Trophoblast cell (in vitro differentiated cells and primary cell): ENCODE measurements around the gene ZNF143.
"Not testable (repeated sequence)": the region's sequence is repeated elsewhere in the genome, so short reads cannot be mapped to it uniquely, and the experiment has no call there.

Experiments
- DNase-seq, 2 donors: peaks; one replicate each; pipeline ENCODE4 v3.0.0-alpha.2; 2016
- H2AFZ ChIP-seq: 2 replicates; pipeline ENCODE4 v1.6.1; 2013; ENCODE audit warnings: low read length, moderate library complexity, mild to moderate bottlenecking; ENCODE audit not compliant: insufficient read depth, poor library complexity
- H2AK5ac ChIP-seq: 2 replicates; pipeline ENCODE4 v1.6.1; 2013; ENCODE audit warnings: mild to moderate bottlenecking, low read length
- H2BK120ac ChIP-seq: 2 replicates; pipeline ENCODE4 v1.6.1; 2013; ENCODE audit warnings: low read length, mild to moderate bottlenecking, moderate library complexity; ENCODE audit not compliant: insufficient read depth, poor library complexity
- H2BK12ac ChIP-seq: 2 replicates; pipeline ENCODE4 v1.6.1; 2013; ENCODE audit warnings: mild to moderate bottlenecking, low read length, moderate library complexity
- H2BK5ac ChIP-seq: 2 replicates; pipeline ENCODE4 v1.6.1; 2013; ENCODE audit warnings: low read length, low read depth, moderate library complexity, mild to moderate bottlenecking; ENCODE audit not compliant: poor library complexity
- H3K14ac ChIP-seq: 2 replicates; pipeline ENCODE4 v1.6.1; 2013; ENCODE audit warnings: mild to moderate bottlenecking, low read length
- H3K18ac ChIP-seq: 2 replicates; pipeline ENCODE4 v1.6.1; 2013; ENCODE audit warnings: mild to moderate bottlenecking, low read length
- H3K23ac ChIP-seq: 2 replicates; pipeline ENCODE4 v1.6.1; 2013; ENCODE audit warnings: low read length
- H3K27ac ChIP-seq: 2 replicates; pipeline ENCODE4 v1.5.1; 2013; ENCODE audit warnings: low read depth, mild to moderate bottlenecking, inconsistent platforms, low read length, moderate library complexity
- H3K27me3 ChIP-seq: 2 replicates; pipeline ENCODE4 v1.6.1; 2013; ENCODE audit warnings: inconsistent platforms, mild to moderate bottlenecking, low read length, moderate library complexity; ENCODE audit not compliant: insufficient read depth
- H3K36me3 ChIP-seq, 2 experiments: 1 replicate in 1 of 2; 2 replicates in 1 of 2; pipeline ENCODE4 v1.6.1; 2013; ENCODE audit warnings: low read length in 2 of 2, mild to moderate bottlenecking in 2 of 2, moderate library complexity in 1 of 2; ENCODE audit not compliant: insufficient read depth in 2 of 2, control insufficient read depth in 1 of 2
- H3K4ac ChIP-seq: 2 replicates; pipeline ENCODE4 v1.6.1; 2013; ENCODE audit warnings: low read depth, mild to moderate bottlenecking, low read length, moderate library complexity
- H3K4me1 ChIP-seq, 2 experiments: 1 replicate in 1 of 2; 2 replicates in 1 of 2; pipeline ENCODE4 v1.6.1; 2013; ENCODE audit warnings: low read length in 2 of 2, mild to moderate bottlenecking in 2 of 2, moderate library complexity in 1 of 2; ENCODE audit not compliant: insufficient read depth in 2 of 2, control insufficient read depth in 1 of 2
- H3K4me2 ChIP-seq: 2 replicates; pipeline ENCODE4 v1.6.1; 2013; ENCODE audit warnings: inconsistent platforms, mild to moderate bottlenecking, low read length, moderate library complexity
- H3K4me3 ChIP-seq: 2 replicates; pipeline ENCODE4 v1.5.1; 2013; ENCODE audit warnings: mild to moderate bottlenecking, low read depth, low read length, inconsistent platforms
- H3K79me1 ChIP-seq: one replicate; pipeline ENCODE4 v1.6.1; 2013; ENCODE audit warnings: low read length
- H3K79me2 ChIP-seq: 2 replicates; pipeline ENCODE4 v1.6.1; 2013; ENCODE audit warnings: low read length, mild to moderate bottlenecking; ENCODE audit not compliant: control insufficient read depth, insufficient read depth, poor library complexity
- H3K9ac ChIP-seq: 2 replicates; pipeline ENCODE4 v1.6.1; 2013; ENCODE audit warnings: mild to moderate bottlenecking, low read length
- H3K9me3 ChIP-seq: 2 replicates; pipeline ENCODE4 v1.6.1; 2013; ENCODE audit warnings: low read depth, mild to moderate bottlenecking, control low read depth, inconsistent platforms, low read length; ENCODE audit not compliant: insufficient read depth
- H4K12ac ChIP-seq: 2 replicates; pipeline ENCODE4 v1.6.1; 2013; ENCODE audit warnings: low read depth, mild to moderate bottlenecking, low read length, moderate library complexity
- H4K8ac ChIP-seq: 2 replicates; pipeline ENCODE4 v1.6.1; 2013; ENCODE audit warnings: low read depth, mild to moderate bottlenecking, low read length, moderate library complexity
- H4K91ac ChIP-seq: one replicate; pipeline ENCODE4 v1.6.1; 2013; ENCODE audit warnings: low read depth, mild to moderate bottlenecking, low read length, moderate library complexity
- WGBS: extraction: QIAGEN DNeasy Blood & Tissue Kit; methylation state at CpG from one replicate; pipeline ENCODE4 v1.1.7; 2013; ENCODE audit warnings: missing lambda C conversion rate; ENCODE audit not compliant: insufficient read length, insufficient coverage; ENCODE audit errors: extremely low coverage; 5-methylcytosine and 5-hydroxymethylcytosine counted together

Gene ZNF143

GRCh38 chr11:9512370-9513019, 51.7 kb downstream of the ZNF143 start:
- Histone ChIP-seq H4K8ac (no peak overlapping the region), H2BK5ac (peak overlapping the region; percentile 73), H3K23ac (no peak overlapping the region), H2BK12ac (no peak overlapping the region), H3K27ac (peak overlapping the region; percentile 23), H3K4me2 (no peak overlapping the region), H3K79me2 (no peaks in the 10 kb centered on the region), H4K91ac (no peak overlapping the region), H2AFZ (no peak overlapping the region), H3K36me3 (peaks cover 13 to 14% of the 10 kb centered on the region in 2 experiments), H3K9ac (no peak overlapping the region), H4K12ac (no peak overlapping the region), H3K27me3 (no peaks in the 10 kb centered on the region), H3K79me1 (no peaks in the 10 kb centered on the region), H3K9me3 (no peaks in the 10 kb centered on the region), H3K4ac (no peak overlapping the region), H3K4me3 (no peak overlapping the region), H2BK120ac (no peak overlapping the region), H3K4me1 (peaks cover 0 to 5% of the 10 kb centered on the region in 2 experiments), H3K18ac (no peak overlapping the region), H3K14ac (no peak overlapping the region), H2AK5ac (no peak overlapping the region)
- peak in 1 of 2 donors; percentile 46 for DNase-seq
- no CpG with 5 or more reads among the region's 5 CpGs for WGBS

- H3K23ac ChIP-seq, H2BK12ac ChIP-seq, H4K8ac ChIP-seq, H3K9ac ChIP-seq, H3K4me2 ChIP-seq, H3K14ac ChIP-seq, H4K91ac ChIP-seq, H3K27me3 ChIP-seq, H3K9me3 ChIP-seq, H3K18ac ChIP-seq, H3K79me2 ChIP-seq, H2AFZ ChIP-seq, H2BK5ac ChIP-seq, H3K4me1 ChIP-seq, H2AK5ac ChIP-seq, H4K12ac ChIP-seq, H2BK120ac ChIP-seq, H3K79me1 ChIP-seq, H3K4ac ChIP-seq, H3K4me3 ChIP-seq: not testable (repeated sequence)
- DNase-seq: peak in 1 of 2 donors; percentile 47
- Histone ChIP-seq H3K36me3 (peaks cover 13 to 14% of the 10 kb centered on the region in 2 experiments), H3K27ac (peak overlapping the region; percentile 20)
- no CpG with 5 or more reads among the region's 1 CpG for WGBS
Measured at GRCh38 chr11:9514576-9514975, 53.8 kb downstream of the ZNF143 start.

DNA sequence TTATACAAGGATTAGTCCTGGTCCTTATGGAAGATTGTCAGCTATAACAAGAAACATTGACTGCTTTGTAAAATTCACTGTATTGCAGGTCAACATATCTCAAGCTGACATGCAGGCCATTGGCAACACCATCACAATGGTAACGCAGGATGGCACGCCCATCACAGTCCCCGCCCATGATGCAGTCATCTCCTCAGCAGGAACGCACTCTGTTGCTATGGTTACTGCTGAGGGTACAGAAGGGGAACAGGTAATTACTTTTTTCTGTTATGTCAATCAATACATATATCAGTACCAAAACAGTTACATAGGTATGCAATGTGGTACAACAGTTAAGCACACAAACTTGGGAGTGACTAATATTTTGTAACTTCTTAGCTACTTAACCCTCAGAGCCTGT, 55.3 kb downstream of the ZNF143 start:
- H3K18ac ChIP-seq: no peak overlapping the region
- H3K14ac ChIP-seq: no peak overlapping the region
- H3K4me1 ChIP-seq: peaks cover 0 to 2% of the 10 kb centered on the region in 2 experiments
- H3K9ac ChIP-seq: no peak overlapping the region
- H4K91ac ChIP-seq: no peak overlapping the region
- H2AK5ac ChIP-seq: no peak overlapping the region
- H2BK12ac ChIP-seq: no peak overlapping the region
- H3K23ac ChIP-seq: no peak overlapping the region
- H3K4me2 ChIP-seq: no peak overlapping the region
- H2AFZ ChIP-seq: no peak overlapping the region
- no peaks in the 10 kb centered on the region for H3K79me2 ChIP-seq
- H4K12ac ChIP-seq: no peak overlapping the region
- H3K27ac ChIP-seq: no peak overlapping the region
- no peak overlapping the region for H3K4ac ChIP-seq
- no peaks in the 10 kb centered on the region for H3K9me3 ChIP-seq
- no peak overlapping the region for H4K8ac ChIP-seq
- WGBS: no CpG with 5 or more reads among the region's 4 CpGs
- H3K79me1 ChIP-seq: no peaks in the 10 kb centered on the region
- H3K36me3 ChIP-seq: peaks cover 11 to 14% of the 10 kb centered on the region in 2 experiments
- H2BK5ac ChIP-seq: no peak overlapping the region
- H3K27me3 ChIP-seq: no peaks in the 10 kb centered on the region
- no peak overlapping the region for H3K4me3 ChIP-seq
- H2BK120ac ChIP-seq: no peak overlapping the region
- peak in 1 of 2 donors; percentile 60 for DNase-seq

- H4K12ac ChIP-seq: no peak overlapping the region
- no peak overlapping the region for H2BK120ac ChIP-seq
- no peaks in the 10 kb centered on the region for H3K79me2 ChIP-seq
- no peak overlapping the region for H2BK12ac ChIP-seq
- no peak overlapping the region for H3K4me2 ChIP-seq
- H3K27me3 ChIP-seq: no peaks in the 10 kb centered on the region
- peaks cover 10 to 17% of the 10 kb centered on the region in 2 experiments for H3K36me3 ChIP-seq
- no peak for DNase-seq
- no CpG with 5 or more reads among the region's 9 CpGs for WGBS
- no peak overlapping the region for H2BK5ac ChIP-seq
- H3K4me1 ChIP-seq: peaks cover 0 to 1% of the 10 kb centered on the region in 2 experiments
- no peak overlapping the region for H3K18ac ChIP-seq
- no peak overlapping the region for H2AK5ac ChIP-seq
- H3K79me1 ChIP-seq: no peaks in the 10 kb centered on the region
- H3K4ac ChIP-seq: no peak overlapping the region
- H3K14ac ChIP-seq: no peak overlapping the region
- H3K4me3 ChIP-seq: no peak overlapping the region
- no peak overlapping the region for H3K23ac ChIP-seq
- no peaks in the 10 kb centered on the region for H3K9me3 ChIP-seq
- H3K9ac ChIP-seq: no peak overlapping the region
- no peak overlapping the region for H4K8ac ChIP-seq
- no peak overlapping the region for H4K91ac ChIP-seq
- H2AFZ ChIP-seq: no peak overlapping the region
- H3K27ac ChIP-seq: no peak overlapping the region
Measured at GRCh38 chr11:9518835-9519410, 58.1 kb downstream of the ZNF143 start.
